ENCODE data around the gene ACSS2. TPM values are rescaled to one million over a fixed set of nuclear protein-coding genes. Genes with fewer than 3 reads are reported as not detected.

The ACSS2 gene
- total and polyA plus RNA-seq, 2 experiments from 2014 or later = 26.1 to 49.3 TPM

DNA sequence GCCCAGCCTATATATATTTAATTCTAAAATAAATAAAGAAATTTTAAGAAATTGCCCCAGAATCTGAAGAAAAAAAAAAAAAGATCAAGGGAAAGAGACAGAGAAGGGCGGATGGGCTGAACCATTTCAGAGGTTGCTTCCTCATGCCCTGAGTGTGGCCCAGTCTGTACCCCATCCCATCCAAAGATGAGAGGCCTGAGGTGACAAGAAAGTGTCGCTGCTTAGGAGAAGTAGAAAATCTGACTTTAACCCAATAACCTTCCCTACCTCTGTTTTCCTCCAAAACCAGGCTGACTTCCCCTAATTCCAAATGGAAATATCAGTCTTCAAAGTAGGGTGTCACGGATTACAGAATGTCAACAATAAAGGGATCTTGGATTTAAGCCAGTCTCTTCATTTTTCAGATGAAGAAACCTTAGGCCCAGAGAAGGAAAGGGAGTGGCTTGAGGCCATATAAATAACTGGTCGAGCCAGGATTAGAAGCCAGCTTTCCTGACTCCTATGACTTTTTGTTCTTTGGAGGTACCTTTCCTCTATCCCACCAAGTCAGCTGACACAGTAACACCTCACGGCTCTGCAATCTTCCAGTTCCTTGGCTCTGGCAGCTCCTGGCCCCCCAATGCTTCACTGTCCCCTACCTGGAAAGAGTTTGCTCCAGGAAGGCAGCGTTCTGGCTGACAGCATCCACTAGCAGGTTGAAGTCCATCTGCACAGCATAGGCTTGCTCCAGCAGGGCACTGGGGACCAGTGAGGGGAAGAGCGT, 69.1 kb downstream of the ACSS2 start:
- H3K4me1 ChIP-seq (ENCODE audit: insufficient read depth) = no peaks in the 10 kb centered on the region
- H3K27ac ChIP-seq (ENCODE audit: low read depth) = no peak overlapping the region
- no peak overlapping the region for H3K4me3 ChIP-seq
- no peaks in the 10 kb centered on the region for H3K79me2 ChIP-seq (replicated peaks; ENCODE audit: insufficient read depth)
- no peak overlapping the region for H3K4me2 ChIP-seq
- H3K27ac Mint-ChIP-seq = no peak overlapping the region
- no peak for DNase-seq (ENCODE audit: low spot score)
- no peaks in the 10 kb centered on the region for H3K27me3 ChIP-seq (ENCODE audit: insufficient read depth)
- no peak for ATAC-seq
- peaks cover 4% of the 10 kb centered on the region; the same call in 1 of the 2 replicates for H4K20me1 ChIP-seq (replicated peaks; ENCODE audit: insufficient read depth)
- H3K9me3 Mint-ChIP-seq = no peaks in the 10 kb centered on the region
- peaks cover 23% of the 10 kb centered on the region; the same call in 1 of the 3 replicates for H3K36me3 Mint-ChIP-seq (ENCODE audit: low read depth)
- H3F3A ChIP-seq (replicated peaks; ENCODE audit: low read depth) = 0 out of 2 replicates have a peak, but pooled peaks cover 3% of the 10 kb centered on the region
- no peak overlapping the region for H2AFZ ChIP-seq
- H3K27me3 Mint-ChIP-seq (ENCODE audit: insufficient read depth, low read depth, poor library complexity) = peaks cover 3% of the 10 kb centered on the region
- TF ChIP-seq EZH2phosphoT487 (IDR thresholded peaks at IDR 0.05; ENCODE audit: unreplicated experiment) (no peak), CREB1 (CRISPR knock-in tag; IDR thresholded peaks at IDR 0.05; ENCODE audit: low read depth) (no peak), POLR2AphosphoS5 (IDR thresholded peaks at IDR 0.05; ENCODE audit: low read depth) (no peak), JUNB (IDR thresholded peaks at IDR 0.05; ENCODE audit: unreplicated experiment) (no peak), ETS1 (IDR thresholded peaks at IDR 0.05) (no peak), CTCF (conservative IDR thresholded peaks at IDR 0.05; ENCODE audit: low read depth in 2 of 2) (no peak), STAT1 (IDR thresholded peaks at IDR 0.05; ENCODE audit: unreplicated experiment) (no peak), NANOG (IDR thresholded peaks at IDR 0.05; ENCODE audit: borderline replicate concordance) (no peak), EZH2 (IDR thresholded peaks at IDR 0.05; ENCODE audit: low read depth, unreplicated experiment) (no peak), ZNF331 (CRISPR knock-in tag; IDR thresholded peaks at IDR 0.05; ENCODE audit: low read depth) (no peak), ZNF114 (CRISPR knock-in tag; IDR thresholded peaks at IDR 0.05) (no peak)
- TF ChIP-seq, protein P1, sequence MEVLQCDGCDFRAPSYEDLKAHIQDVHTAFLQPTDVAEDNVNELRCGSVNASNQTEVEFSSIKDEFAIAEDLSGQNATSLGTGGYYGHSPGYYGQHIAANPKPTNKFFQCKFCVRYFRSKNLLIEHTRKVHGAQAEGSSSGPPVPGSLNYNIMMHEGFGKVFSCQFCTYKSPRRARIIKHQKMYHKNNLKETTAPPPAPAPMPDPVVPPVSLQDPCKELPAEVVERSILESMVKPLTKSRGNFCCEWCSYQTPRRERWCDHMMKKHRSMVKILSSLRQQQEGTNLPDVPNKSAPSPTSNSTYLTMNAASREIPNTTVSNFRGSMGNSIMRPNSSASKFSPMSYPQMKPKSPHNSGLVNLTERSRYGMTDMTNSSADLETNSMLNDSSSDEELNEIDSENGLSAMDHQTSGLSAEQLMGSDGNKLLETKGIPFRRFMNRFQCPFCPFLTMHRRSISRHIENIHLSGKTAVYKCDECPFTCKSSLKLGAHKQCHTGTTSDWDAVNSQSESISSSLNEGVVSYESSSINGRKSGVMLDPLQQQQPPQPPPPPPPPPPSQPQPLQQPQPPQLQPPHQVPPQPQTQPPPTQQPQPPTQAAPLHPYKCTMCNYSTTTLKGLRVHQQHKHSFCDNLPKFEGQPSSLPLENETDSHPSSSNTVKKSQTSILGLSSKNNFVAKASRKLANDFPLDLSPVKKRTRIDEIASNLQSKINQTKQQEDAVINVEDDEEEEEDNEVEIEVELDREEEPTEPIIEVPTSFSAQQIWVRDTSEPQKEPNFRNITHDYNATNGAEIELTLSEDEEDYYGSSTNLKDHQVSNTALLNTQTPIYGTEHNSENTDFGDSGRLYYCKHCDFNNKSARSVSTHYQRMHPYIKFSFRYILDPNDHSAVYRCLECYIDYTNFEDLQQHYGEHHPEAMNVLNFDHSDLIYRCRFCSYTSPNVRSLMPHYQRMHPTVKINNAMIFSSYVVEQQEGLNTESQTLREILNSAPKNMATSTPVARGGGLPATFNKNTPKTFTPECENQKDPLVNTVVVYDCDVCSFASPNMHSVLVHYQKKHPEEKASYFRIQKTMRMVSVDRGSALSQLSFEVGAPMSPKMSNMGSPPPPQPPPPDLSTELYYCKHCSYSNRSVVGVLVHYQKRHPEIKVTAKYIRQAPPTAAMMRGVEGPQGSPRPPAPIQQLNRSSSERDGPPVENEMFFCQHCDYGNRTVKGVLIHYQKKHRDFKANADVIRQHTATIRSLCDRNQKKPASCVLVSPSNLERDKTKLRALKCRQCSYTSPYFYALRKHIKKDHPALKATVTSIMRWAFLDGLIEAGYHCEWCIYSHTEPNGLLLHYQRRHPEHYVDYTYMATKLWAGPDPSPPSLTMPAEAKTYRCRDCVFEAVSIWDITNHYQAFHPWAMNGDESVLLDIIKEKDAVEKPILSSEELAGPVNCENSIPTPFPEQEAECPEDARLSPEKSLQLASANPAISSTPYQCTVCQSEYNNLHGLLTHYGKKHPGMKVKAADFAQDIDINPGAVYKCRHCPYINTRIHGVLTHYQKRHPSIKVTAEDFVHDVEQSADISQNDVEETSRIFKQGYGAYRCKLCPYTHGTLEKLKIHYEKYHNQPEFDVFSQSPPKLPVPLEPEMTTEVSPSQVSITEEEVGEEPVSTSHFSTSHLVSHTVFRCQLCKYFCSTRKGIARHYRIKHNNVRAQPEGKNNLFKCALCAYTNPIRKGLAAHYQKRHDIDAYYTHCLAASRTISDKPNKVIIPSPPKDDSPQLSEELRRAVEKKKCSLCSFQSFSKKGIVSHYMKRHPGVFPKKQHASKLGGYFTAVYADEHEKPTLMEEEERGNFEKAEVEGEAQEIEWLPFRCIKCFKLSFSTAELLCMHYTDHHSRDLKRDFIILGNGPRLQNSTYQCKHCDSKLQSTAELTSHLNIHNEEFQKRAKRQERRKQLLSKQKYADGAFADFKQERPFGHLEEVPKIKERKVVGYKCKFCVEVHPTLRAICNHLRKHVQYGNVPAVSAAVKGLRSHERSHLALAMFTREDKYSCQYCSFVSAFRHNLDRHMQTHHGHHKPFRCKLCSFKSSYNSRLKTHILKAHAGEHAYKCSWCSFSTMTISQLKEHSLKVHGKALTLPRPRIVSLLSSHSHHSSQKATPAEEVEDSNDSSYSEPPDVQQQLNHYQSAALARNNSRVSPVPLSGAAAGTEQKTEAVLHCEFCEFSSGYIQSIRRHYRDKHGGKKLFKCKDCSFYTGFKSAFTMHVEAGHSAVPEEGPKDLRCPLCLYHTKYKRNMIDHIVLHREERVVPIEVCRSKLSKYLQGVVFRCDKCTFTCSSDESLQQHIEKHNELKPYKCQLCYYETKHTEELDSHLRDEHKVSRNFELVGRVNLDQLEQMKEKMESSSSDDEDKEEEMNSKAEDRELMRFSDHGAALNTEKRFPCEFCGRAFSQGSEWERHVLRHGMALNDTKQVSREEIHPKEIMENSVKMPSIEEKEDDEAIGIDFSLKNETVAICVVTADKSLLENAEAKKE (CRISPR knock-in tag; IDR thresholded peaks at IDR 0.05) = no peak
- TF ChIP-seq, protein P2, sequence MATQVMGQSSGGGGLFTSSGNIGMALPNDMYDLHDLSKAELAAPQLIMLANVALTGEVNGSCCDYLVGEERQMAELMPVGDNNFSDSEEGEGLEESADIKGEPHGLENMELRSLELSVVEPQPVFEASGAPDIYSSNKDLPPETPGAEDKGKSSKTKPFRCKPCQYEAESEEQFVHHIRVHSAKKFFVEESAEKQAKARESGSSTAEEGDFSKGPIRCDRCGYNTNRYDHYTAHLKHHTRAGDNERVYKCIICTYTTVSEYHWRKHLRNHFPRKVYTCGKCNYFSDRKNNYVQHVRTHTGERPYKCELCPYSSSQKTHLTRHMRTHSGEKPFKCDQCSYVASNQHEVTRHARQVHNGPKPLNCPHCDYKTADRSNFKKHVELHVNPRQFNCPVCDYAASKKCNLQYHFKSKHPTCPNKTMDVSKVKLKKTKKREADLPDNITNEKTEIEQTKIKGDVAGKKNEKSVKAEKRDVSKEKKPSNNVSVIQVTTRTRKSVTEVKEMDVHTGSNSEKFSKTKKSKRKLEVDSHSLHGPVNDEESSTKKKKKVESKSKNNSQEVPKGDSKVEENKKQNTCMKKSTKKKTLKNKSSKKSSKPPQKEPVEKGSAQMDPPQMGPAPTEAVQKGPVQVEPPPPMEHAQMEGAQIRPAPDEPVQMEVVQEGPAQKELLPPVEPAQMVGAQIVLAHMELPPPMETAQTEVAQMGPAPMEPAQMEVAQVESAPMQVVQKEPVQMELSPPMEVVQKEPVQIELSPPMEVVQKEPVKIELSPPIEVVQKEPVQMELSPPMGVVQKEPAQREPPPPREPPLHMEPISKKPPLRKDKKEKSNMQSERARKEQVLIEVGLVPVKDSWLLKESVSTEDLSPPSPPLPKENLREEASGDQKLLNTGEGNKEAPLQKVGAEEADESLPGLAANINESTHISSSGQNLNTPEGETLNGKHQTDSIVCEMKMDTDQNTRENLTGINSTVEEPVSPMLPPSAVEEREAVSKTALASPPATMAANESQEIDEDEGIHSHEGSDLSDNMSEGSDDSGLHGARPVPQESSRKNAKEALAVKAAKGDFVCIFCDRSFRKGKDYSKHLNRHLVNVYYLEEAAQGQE (IDR thresholded peaks at IDR 0.05; ENCODE audit: unreplicated experiment) = no peak
- no peaks in the 10 kb centered on the region for H3K9me2 ChIP-seq (ENCODE audit: insufficient read depth)
- no peak overlapping the region for H3K4me3 Mint-ChIP-seq
- no peaks in the 10 kb centered on the region for H3K4me1 Mint-ChIP-seq
- H3K36me3 ChIP-seq (ENCODE audit: insufficient read depth) = peaks cover 6% of the 10 kb centered on the region; the same call in 1 of the 2 replicates

Measured in GM23338 (cell line).